Measurements from ENCODE around the gene TOP3B.

GRCh38 chr22:21943571-21944448, 38.8 kb downstream of the TOP3B start:
- no peak for TF ChIP-seq CTCF (IDR thresholded peaks at IDR 0.05)
- TF ChIP-seq POLR2A (IDR thresholded peaks at IDR 0.05), result no peak
